ENCODE data around the gene ATXN7L2. TPM values are rescaled to one million over a fixed set of nuclear protein-coding genes. Genes with fewer than 3 reads are reported as not detected.

ATXN7L2 gene
- total and polyA plus RNA-seq, 11 donors: 1.2 to 3.8 (median 2.1) TPM

DNA sequence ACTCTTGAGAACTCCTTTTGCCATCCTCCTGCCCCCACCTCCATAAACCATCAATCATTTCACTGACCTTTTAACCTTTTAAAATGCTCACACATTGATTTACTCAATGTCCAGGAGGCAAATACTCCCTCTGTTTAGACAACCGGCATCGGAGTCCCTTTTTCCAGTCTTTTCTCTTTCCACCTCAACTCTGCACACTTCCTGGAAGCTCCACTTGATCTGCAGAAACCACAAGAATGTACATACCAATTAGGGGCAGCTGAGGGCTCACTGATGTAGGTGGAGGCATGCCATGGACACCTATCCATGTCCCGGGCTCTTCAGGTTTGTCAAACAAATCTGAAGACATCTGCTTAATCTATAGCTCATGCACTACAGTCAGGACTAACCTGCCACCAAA is 31.1 kb downstream of the ATXN7L2 start:
- Histone ChIP-seq H3K9me3 (no peaks in the 10 kb centered on the region), H3K4me3 (no peak overlapping the region), H3K4me1 (peaks cover 0 to 9% (median 4%) of the 10 kb centered on the region in 12 donors), H3K27me3 (no peaks in the 10 kb centered on the region), H3K27ac (no peak overlapping the region), H3K36me3 (no peaks in the 10 kb centered on the region)
- DNase-seq (no peak), ATAC-seq (no peak)
- intact Hi-C loops (cut with DNase I): no loop called here
- TF ChIP-seq POLR2A (IDR thresholded peaks at IDR 0.05): no peak
- TF ChIP-seq, protein P1, sequence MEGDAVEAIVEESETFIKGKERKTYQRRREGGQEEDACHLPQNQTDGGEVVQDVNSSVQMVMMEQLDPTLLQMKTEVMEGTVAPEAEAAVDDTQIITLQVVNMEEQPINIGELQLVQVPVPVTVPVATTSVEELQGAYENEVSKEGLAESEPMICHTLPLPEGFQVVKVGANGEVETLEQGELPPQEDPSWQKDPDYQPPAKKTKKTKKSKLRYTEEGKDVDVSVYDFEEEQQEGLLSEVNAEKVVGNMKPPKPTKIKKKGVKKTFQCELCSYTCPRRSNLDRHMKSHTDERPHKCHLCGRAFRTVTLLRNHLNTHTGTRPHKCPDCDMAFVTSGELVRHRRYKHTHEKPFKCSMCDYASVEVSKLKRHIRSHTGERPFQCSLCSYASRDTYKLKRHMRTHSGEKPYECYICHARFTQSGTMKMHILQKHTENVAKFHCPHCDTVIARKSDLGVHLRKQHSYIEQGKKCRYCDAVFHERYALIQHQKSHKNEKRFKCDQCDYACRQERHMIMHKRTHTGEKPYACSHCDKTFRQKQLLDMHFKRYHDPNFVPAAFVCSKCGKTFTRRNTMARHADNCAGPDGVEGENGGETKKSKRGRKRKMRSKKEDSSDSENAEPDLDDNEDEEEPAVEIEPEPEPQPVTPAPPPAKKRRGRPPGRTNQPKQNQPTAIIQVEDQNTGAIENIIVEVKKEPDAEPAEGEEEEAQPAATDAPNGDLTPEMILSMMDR (IDR thresholded peaks at IDR 0.05): no peak
- WGBS, 4 donors: 80 to 90% (median 86%) methylated on average over 3 of the region's 3 CpGs

DNA sequence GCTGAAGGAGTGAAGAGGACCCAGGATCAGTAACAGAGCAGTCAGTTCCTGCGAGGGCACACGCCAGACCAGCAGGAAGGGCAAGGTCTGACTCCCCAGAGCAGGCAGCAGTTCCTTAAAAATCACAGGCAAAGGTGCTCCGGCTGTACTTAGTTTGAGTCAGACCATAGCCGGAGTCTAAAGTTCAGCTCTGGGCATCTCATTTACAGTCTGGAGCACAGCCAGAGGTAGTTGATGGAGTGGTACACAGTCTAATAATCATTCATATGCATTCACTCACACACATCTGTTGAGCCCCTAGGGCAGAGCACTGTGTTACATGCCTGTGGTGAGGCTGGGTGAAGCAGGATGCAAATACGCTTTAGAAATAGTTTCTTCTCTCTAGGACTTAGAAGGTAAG is 33.2 kb downstream of the ATXN7L2 start:
- peaks cover 0 to 3% (median 0%) of the 10 kb centered on the region in 12 donors for H3K4me1 ChIP-seq
- DNase-seq (no peak), ATAC-seq (no peak)
- H3K36me3 ChIP-seq: no peaks in the 10 kb centered on the region
- H3K4me3 ChIP-seq: no peak overlapping the region
- intact Hi-C loops (cut with DNase I): no loop called here
- TF ChIP-seq, protein P1 (IDR thresholded peaks at IDR 0.05): no peak
- TF ChIP-seq POLR2A (IDR thresholded peaks at IDR 0.05): no peak
- 85 to 88% (median 86%) methylated on average over 5 of the region's 5 CpGs for WGBS, 4 donors
- H3K27me3 ChIP-seq: no peaks in the 10 kb centered on the region
- no peak overlapping the region for H3K27ac ChIP-seq
- no peaks in the 10 kb centered on the region for H3K9me3 ChIP-seq

DNA sequence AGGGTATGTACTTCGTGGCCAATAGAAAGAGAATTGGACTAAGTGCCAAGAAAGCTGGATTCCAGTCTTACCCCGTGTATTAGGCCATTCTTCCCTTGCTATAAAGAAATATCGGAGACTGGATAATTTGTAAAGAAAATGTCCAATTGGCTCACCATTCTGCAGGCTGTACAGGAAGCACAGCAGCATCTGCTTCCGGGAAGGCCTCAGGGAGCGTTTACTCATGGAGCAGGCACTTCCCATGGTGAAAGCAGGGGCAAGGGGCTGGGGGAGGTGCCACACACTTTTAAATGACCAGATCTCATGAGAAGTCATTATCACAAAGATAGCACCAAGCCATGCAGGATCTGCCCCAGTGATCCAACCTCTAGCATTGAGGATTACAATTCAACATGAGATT is 33.6 kb downstream of the ATXN7L2 start:
- peaks cover 0 to 5% (median 0%) of the 10 kb centered on the region in 12 donors for H3K4me1 ChIP-seq
- no peak overlapping the region for H3K4me3 ChIP-seq
- no peaks in the 10 kb centered on the region for H3K36me3 ChIP-seq
- TF ChIP-seq POLR2A (IDR thresholded peaks at IDR 0.05): no peak
- TF ChIP-seq, protein P1 (IDR thresholded peaks at IDR 0.05): no peak
- WGBS, 4 donors: 66 to 75% (median 73%) methylated on average over 5 of the region's 5 CpGs
- no peaks in the 10 kb centered on the region for H3K9me3 ChIP-seq
- H3K27ac ChIP-seq: no peak overlapping the region
- H3K27me3 ChIP-seq: no peaks in the 10 kb centered on the region
- ATAC-seq: no peak
- intact Hi-C loops (cut with DNase I): no loop called here
- no peak for DNase-seq

DNA sequence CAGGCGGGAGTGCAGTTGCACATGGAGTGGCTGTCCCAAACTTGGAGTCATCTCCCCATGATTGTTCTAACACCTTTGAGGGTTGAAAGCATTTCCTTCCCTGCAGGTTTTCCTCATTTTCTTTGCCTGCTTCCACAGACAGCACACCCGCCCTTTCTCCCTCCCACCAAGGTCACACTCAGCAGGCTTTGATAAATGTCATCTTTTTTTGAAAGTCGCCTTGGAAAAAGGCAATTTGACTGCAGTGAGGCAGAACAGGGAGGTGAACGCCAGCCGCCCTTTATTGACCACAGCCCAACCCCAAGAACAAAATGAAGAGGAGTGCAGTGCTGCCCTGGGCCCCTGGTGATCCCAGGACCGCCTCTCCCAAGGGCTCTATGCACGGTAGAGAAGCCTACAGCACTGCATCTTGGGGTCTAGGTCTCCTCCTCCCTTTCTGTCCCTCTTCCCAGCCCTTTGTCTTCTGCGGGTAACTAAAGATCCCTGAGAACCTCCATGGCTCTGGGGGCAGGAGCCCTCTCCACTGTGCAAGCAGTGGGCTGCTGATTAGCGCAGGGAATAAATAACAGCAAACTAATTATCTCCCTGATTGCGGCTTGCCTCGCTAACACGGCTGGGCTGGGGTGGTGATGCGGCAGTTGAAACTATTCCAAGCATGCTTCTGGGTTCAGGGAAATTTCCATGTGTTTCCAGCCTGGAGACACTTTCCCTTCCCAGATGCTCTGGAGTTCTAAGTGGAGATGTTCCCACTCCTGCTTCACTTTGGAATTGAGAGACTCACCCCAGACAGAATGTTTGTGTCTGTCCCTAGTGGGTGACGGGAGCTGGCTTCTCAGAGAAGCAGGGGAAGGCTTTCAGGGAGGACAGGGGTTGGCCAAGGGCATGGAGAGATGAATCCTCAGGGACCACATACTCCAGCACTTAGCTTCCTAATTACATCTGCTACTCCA is 37.6 kb downstream of the ATXN7L2 start:
- Histone ChIP-seq H3K4me3 (no peak overlapping the region), H3K27ac (no peak overlapping the region), H3K27me3 (no peaks in the 10 kb centered on the region), H3K36me3 (no peaks in the 10 kb centered on the region), H3K9me3 (no peaks in the 10 kb centered on the region), H3K4me1 (peaks cover 0 to 5% (median 0%) of the 10 kb centered on the region in 12 donors)
- intact Hi-C loops (cut with DNase I): no loop called here
- 57 to 70% (median 63%) methylated on average over 14 of the region's 14 CpGs for WGBS, 4 donors
- peak in 2 of 4 donors; percentile 31 to 48 for ATAC-seq
- TF ChIP-seq POLR2A (IDR thresholded peaks at IDR 0.05): no peak
- TF ChIP-seq, protein P1 (IDR thresholded peaks at IDR 0.05): no peak
- DNase-seq: no peak

Data from heart left ventricle (tissue), 16 donors.